HG03442 (cell line): ENCODE results near the gene TAGLN.
"Not testable (repeated sequence)": the region's sequence is repeated elsewhere in the genome, so short reads cannot be mapped to it uniquely, and the experiment has no call there.

Experiments
- ATAC-seq: cut with Tn5 transposase; IDR thresholded peaks from one replicate; pipeline ENCODE4 v1.9.1; 2021; ENCODE audit warnings: mild to moderate bottlenecking, moderate library complexity; ENCODE audit not compliant: unreplicated experiment

The TAGLN gene

GRCh38 chr11:117180661-117181585 is 18.2 kb upstream of the TAGLN start:
- ATAC-seq, result no peak

GRCh38 chr11:117181586-117182550 is 17.3 kb upstream of the TAGLN start:
- no peak for ATAC-seq

- ATAC-seq, result no peak
Measured at GRCh38 chr11:117182551-117182935, 16.6 kb upstream of the TAGLN start.

- not testable (repeated sequence) for ATAC-seq
Measured at GRCh38 chr11:117183178-117183577, 16.0 kb upstream of the TAGLN start.

- ATAC-seq, result no peak
Measured at GRCh38 chr11:117183724-117184349, 15.3 kb upstream of the TAGLN start.

- ATAC-seq, result no peak
Measured at GRCh38 chr11:117185736-117186430, 13.3 kb upstream of the TAGLN start.

GRCh38 chr11:117186431-117186761 is 12.8 kb upstream of the TAGLN start:
- ATAC-seq, result no peak

GRCh38 chr11:117187007-117187406 is 12.2 kb upstream of the TAGLN start:
- no peak for ATAC-seq

- ATAC-seq, result no peak
Measured at GRCh38 chr11:117187428-117187798, 11.8 kb upstream of the TAGLN start.

GRCh38 chr11:117187799-117188481 is 11.2 kb upstream of the TAGLN start:
- ATAC-seq, result no peak

- no peak for ATAC-seq
Measured at GRCh38 chr11:117188620-117189081, 10.5 kb upstream of the TAGLN start.

GRCh38 chr11:117189191-117189940 is 9.8 kb upstream of the TAGLN start:
- peak; percentile 56 for ATAC-seq

GRCh38 chr11:117189941-117190544 is 9.1 kb upstream of the TAGLN start:
- no peak for ATAC-seq

GRCh38 chr11:117191680-117192400 is 7.3 kb upstream of the TAGLN start:
- ATAC-seq, result no peak

GRCh38 chr11:117192401-117192875 is 6.7 kb upstream of the TAGLN start:
- no peak for ATAC-seq

- ATAC-seq, result no peak
Measured at GRCh38 chr11:117193130-117194020, 5.8 kb upstream of the TAGLN start.

- ATAC-seq, result no peak
Measured at GRCh38 chr11:117194267-117194666, 4.9 kb upstream of the TAGLN start.
